Measurements from ENCODE around the gene PPFIA1. TPM values are rescaled to one million over a fixed set of nuclear protein-coding genes. Genes with fewer than 3 reads are reported as not detected.

Gene PPFIA1
- total RNA-seq, 1 experiment from 2014 or later = 63.4 TPM

- H3K4me1 ChIP-seq (ENCODE audit: insufficient read depth, low read length) = no peaks in the 10 kb centered on the region; the same call in 1 of the 2 replicates
- H2BK12ac ChIP-seq (ENCODE audit: insufficient read length, low read depth, low read length) = no peak overlapping the region
- H2AFZ ChIP-seq (ENCODE audit: low read length) = no peak overlapping the region
- H3K4me2 ChIP-seq (ENCODE audit: insufficient read depth, insufficient read length, low read length) = no peak overlapping the region
- H4K8ac ChIP-seq (replicated peaks; ENCODE audit: insufficient read length, low read depth, low read length) = no peak overlapping the region
- H2BK15ac ChIP-seq (ENCODE audit: low read depth, low read length) = no peak overlapping the region
- H3K4me1 Mint-ChIP-seq = peaks cover 13 to 15% of the 10 kb centered on the region in 2 experiments; a peak in 3 of 4 replicates
- H4K91ac ChIP-seq (ENCODE audit: insufficient read length, low read depth, low read length) = no peak overlapping the region
- H3T11ph ChIP-seq (ENCODE audit: low read length) = no peak overlapping the region
- peaks cover 5% of the 10 kb centered on the region for H3K27me3 Mint-ChIP-seq (ENCODE audit: low read depth)
- H2BK5ac ChIP-seq (ENCODE audit: insufficient read length, low read length) = no peak overlapping the region
- no peak for DNase-seq
- H3K56ac ChIP-seq (ENCODE audit: insufficient read length, low read depth, low read length) = no peak overlapping the region
- no peak overlapping the region for H2BK20ac ChIP-seq (ENCODE audit: low read depth, low read length, poor library complexity, severe bottlenecking)
- no peaks in the 10 kb centered on the region for H3K27me3 ChIP-seq (ENCODE audit: insufficient read depth, low read length)
- no peak overlapping the region for H3K23ac ChIP-seq (ENCODE audit: insufficient read length, low read depth, low read length)
- H3K4me3 Mint-ChIP-seq = no peak overlapping the region; a peak in 1 of 5 replicates
- no peaks in the 10 kb centered on the region for H3K9me3 Mint-ChIP-seq
- no peaks in the 10 kb centered on the region for H3K79me1 ChIP-seq (ENCODE audit: insufficient read depth, low read depth, low read length, poor library complexity, severe bottlenecking)
- H3K79me2 ChIP-seq (ENCODE audit: insufficient read depth, low read length) = no peaks in the 10 kb centered on the region
- H3K9ac ChIP-seq (ENCODE audit: extremely low read depth, insufficient read length, low read length) = no peak overlapping the region
- H2AK5ac ChIP-seq (ENCODE audit: insufficient read length, low read length) = no peak overlapping the region
- H3K23me2 ChIP-seq (ENCODE audit: insufficient read length, low read depth, low read length, poor library complexity, severe bottlenecking) = peaks cover 5% of the 10 kb centered on the region
- no peaks in the 10 kb centered on the region for H4K20me1 ChIP-seq (ENCODE audit: control insufficient read depth, insufficient read depth, insufficient read length)
- no peak overlapping the region for H4K5ac ChIP-seq (ENCODE audit: insufficient read length, low read depth, low read length)
- no peak overlapping the region for H3K27ac ChIP-seq (ENCODE audit: insufficient read length, low read depth, low read length)
- no peaks in the 10 kb centered on the region for H3K9me3 ChIP-seq (ENCODE audit: control insufficient read depth, low read depth, low read length)
- no CpG with 5 or more reads among the region's 7 CpGs for WGBS (ENCODE audit: extremely low coverage, insufficient read length, low lambda C conversion rate)
- peak overlapping the region in 1 of 3 experiments; percentile 5; a peak in 1 of 7 replicates for H3K27ac Mint-ChIP-seq
- no peaks in the 10 kb centered on the region for H3K36me3 Mint-ChIP-seq (ENCODE audit: insufficient read depth in 1 of 3, low read depth in 3 of 3)
- TF ChIP-seq, protein P1, sequence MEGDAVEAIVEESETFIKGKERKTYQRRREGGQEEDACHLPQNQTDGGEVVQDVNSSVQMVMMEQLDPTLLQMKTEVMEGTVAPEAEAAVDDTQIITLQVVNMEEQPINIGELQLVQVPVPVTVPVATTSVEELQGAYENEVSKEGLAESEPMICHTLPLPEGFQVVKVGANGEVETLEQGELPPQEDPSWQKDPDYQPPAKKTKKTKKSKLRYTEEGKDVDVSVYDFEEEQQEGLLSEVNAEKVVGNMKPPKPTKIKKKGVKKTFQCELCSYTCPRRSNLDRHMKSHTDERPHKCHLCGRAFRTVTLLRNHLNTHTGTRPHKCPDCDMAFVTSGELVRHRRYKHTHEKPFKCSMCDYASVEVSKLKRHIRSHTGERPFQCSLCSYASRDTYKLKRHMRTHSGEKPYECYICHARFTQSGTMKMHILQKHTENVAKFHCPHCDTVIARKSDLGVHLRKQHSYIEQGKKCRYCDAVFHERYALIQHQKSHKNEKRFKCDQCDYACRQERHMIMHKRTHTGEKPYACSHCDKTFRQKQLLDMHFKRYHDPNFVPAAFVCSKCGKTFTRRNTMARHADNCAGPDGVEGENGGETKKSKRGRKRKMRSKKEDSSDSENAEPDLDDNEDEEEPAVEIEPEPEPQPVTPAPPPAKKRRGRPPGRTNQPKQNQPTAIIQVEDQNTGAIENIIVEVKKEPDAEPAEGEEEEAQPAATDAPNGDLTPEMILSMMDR (conservative IDR thresholded peaks at IDR 0.05) = no peak
- H3K14ac ChIP-seq (ENCODE audit: insufficient read depth, low read length) = no peak overlapping the region
- peak overlapping the region; percentile 6 for H3K18ac ChIP-seq (ENCODE audit: insufficient read length, low read depth, low read length)
- no peak overlapping the region for H3K4ac ChIP-seq (ENCODE audit: low read depth, low read length)
- H2BK120ac ChIP-seq (ENCODE audit: low read depth, low read length, poor library complexity, severe bottlenecking) = no peak overlapping the region
Observed at GRCh38 chr11:70265341-70265740, 5.1 kb upstream of the PPFIA1 start.

Data from H9 (cell line).